Measurements from ENCODE around the gene WDR59. TPM values are rescaled to one million over a fixed set of nuclear protein-coding genes. Genes with fewer than 3 reads are reported as not detected.
A peak's percentile ranks its signal among the peaks of the same experiment; 100 is the strongest.
"Not testable (repeated sequence)": the region's sequence is repeated elsewhere in the genome, so short reads cannot be mapped to it uniquely, and the experiment has no call there.

Gene WDR59
- polyA plus RNA-seq, 1 donor, result 109 TPM

GRCh38 chr16:74909665-74910064 lies 75.3 kb downstream of the WDR59 start:
- no peak for DNase-seq

GRCh38 chr16:74908759-74909158 lies 76.2 kb downstream of the WDR59 start:
- DNase-seq, result not testable (repeated sequence)

- no peak for DNase-seq
Observed at GRCh38 chr16:74903901-74904678, 80.8 kb downstream of the WDR59 start.

GRCh38 chr16:74903120-74903519 lies 81.8 kb downstream of the WDR59 start:
- no peak for DNase-seq

GRCh38 chr16:74902161-74902560 lies 82.8 kb downstream of the WDR59 start:
- no peak for DNase-seq

- DNase-seq, result no peak
Observed at GRCh38 chr16:74901606-74902005, 83.3 kb downstream of the WDR59 start.

GRCh38 chr16:74899816-74900215 lies 85.1 kb downstream of the WDR59 start:
- no peak for DNase-seq

- no peak for DNase-seq
Observed at GRCh38 chr16:74898659-74899058, 86.3 kb downstream of the WDR59 start.

GRCh38 chr16:74896389-74897370 lies 88.2 kb downstream of the WDR59 start:
- DNase-seq, result no peak

- DNase-seq, result no peak
Observed at GRCh38 chr16:74893541-74893940, 91.4 kb downstream of the WDR59 start.

GRCh38 chr16:74892574-74893461 lies 92.1 kb downstream of the WDR59 start:
- DNase-seq, result no peak

- no peak for DNase-seq
Observed at GRCh38 chr16:74888888-74889287, 96.0 kb downstream of the WDR59 start.

GRCh38 chr16:74888232-74888862 lies 96.6 kb downstream of the WDR59 start:
- DNase-seq, result no peak

- no peak for DNase-seq
Observed at GRCh38 chr16:74887084-74887483, 97.8 kb downstream of the WDR59 start.

GRCh38 chr16:74877706-74878105 lies 107.2 kb downstream of the WDR59 start:
- DNase-seq, result no peak

- DNase-seq, result no peak
Observed at GRCh38 chr16:74874912-74875546, 109.9 kb downstream of the WDR59 start.

GRCh38 chr16:74874123-74874522 lies 110.8 kb downstream of the WDR59 start:
- DNase-seq, result no peak

- no peak for DNase-seq
Observed at GRCh38 chr16:74872302-74872701, 112.6 kb downstream of the WDR59 start.

GRCh38 chr16:74871608-74872007 lies 113.3 kb downstream of the WDR59 start:
- no peak for DNase-seq

GRCh38 chr16:74868501-74868900 lies 116.4 kb downstream of the WDR59 start:
- DNase-seq, result peak; percentile 18

- DNase-seq, result no peak
Observed at GRCh38 chr16:74868035-74868434, 116.9 kb downstream of the WDR59 start.
